ENCODE measurements around the gene MYO5A. TPM values are rescaled to one million over a fixed set of nuclear protein-coding genes. Genes with fewer than 3 reads are reported as not detected.
"Not testable (repeated sequence)": the region's sequence is repeated elsewhere in the genome, so short reads cannot be mapped to it uniquely, and the experiment has no call there.

The MYO5A gene
- total RNA-seq, result 10 to 100 TPM in 2 of 4 donors, 1 to 10 TPM in 2; 8.9 to 65.2 (median 12.7) TPM

DNA sequence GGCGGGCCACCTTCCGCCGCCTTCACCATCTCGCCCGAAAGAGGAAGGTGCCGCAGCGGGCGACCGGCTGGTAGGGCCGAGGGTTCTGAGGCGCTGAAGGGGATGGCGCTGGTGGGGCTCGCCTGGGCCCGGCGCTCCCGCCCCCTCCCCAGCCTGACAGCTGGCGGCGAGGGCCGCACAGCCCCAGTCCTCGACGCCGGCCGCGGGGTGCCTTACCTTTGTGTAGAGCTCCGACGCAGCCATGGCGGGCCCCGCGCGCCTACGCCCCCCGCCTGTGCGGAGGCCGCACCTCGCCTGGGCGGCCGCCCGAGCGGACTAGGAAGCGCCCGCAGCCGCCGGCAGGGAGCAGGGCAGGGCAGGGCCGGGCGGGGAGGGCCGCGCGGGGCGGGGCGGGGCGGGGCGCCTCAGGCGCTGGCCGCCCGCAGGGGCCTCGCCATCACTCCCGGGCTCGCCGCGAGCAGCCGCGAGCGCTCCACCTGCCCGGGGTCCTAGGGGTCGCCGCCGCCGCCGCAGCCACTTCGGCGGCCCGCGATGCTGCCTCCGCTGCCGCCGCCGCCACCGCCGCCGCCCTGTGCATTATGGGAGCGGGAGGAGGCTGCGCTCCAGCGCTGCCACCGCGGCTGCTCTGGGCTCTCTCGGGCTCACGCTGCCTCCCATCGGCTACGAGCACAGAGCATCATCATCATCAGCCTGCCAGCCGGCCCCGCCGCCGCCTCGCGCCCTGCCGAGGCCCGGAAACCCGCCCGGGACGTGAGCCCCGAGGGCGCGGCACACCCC is at the start of gene MYO5A:
TSS of gene MYO5A (minus strand) at position 317 of the 777 bp plus-strand sequence. CDS start at position 243, 74 bp downstream.
- no peaks in the 10 kb centered on the region for H3K9me3 ChIP-seq
- H3K27ac ChIP-seq, result peak within 1 kb of the TSS; percentile 69 to 92 (median 83)
- no peaks in the 10 kb centered on the region for H3K36me3 ChIP-seq
- peaks cover 0 to 4% of the 10 kb centered on the region in 2 donors for H3K27me3 ChIP-seq
- H3K4me1 ChIP-seq, result peaks cover 0 to 21% (median 2%) of the 10 kb centered on the region in 4 donors
- peak within 1 kb of the TSS; percentile 70 to 86 (median 76) for H3K4me3 ChIP-seq
- peak; percentile 75 to 90 (median 76) for DNase-seq
- TF ChIP-seq POLR2A (IDR thresholded peaks at IDR 0.05), result peak in 1 of 2 donors; percentile 25
- TF ChIP-seq, protein P1, sequence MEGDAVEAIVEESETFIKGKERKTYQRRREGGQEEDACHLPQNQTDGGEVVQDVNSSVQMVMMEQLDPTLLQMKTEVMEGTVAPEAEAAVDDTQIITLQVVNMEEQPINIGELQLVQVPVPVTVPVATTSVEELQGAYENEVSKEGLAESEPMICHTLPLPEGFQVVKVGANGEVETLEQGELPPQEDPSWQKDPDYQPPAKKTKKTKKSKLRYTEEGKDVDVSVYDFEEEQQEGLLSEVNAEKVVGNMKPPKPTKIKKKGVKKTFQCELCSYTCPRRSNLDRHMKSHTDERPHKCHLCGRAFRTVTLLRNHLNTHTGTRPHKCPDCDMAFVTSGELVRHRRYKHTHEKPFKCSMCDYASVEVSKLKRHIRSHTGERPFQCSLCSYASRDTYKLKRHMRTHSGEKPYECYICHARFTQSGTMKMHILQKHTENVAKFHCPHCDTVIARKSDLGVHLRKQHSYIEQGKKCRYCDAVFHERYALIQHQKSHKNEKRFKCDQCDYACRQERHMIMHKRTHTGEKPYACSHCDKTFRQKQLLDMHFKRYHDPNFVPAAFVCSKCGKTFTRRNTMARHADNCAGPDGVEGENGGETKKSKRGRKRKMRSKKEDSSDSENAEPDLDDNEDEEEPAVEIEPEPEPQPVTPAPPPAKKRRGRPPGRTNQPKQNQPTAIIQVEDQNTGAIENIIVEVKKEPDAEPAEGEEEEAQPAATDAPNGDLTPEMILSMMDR (IDR thresholded peaks at IDR 0.05), result peak in 3 of 6 experiments; percentile 3 to 39 (median 15)

DNA sequence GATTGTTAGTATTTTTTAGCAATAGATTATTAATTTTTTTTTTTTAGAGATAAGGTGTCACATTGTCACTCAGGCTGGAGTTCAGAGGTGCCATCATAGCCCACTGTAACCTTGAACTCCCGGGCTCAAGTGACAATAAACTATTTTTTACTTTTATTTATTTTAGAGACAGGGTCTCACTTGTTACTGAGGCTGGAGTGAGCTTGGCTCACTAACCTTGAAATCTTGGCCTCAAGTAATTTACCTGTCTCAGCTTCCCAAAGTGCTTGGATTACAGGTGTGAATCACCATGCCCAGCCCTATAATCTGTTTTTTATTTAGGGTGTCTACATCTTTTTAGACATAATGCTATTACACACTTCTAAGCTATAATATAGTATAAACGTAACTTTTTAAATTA is 48.0 kb upstream of the MYO5A start:
- no peaks in the 10 kb centered on the region for H3K4me1 ChIP-seq
- H3K9me3 ChIP-seq, result no peaks in the 10 kb centered on the region
- DNase-seq, result no peak
- no peaks in the 10 kb centered on the region for H3K27me3 ChIP-seq
- H3K27ac ChIP-seq, result no peak overlapping the region
- TF ChIP-seq, protein P1 (IDR thresholded peaks at IDR 0.05), result no peak
- no peak for TF ChIP-seq POLR2A (IDR thresholded peaks at IDR 0.05)
- peaks cover 0 to 9% (median 0%) of the 10 kb centered on the region in 3 donors for H3K36me3 ChIP-seq
- no peak overlapping the region for H3K4me3 ChIP-seq

DNA sequence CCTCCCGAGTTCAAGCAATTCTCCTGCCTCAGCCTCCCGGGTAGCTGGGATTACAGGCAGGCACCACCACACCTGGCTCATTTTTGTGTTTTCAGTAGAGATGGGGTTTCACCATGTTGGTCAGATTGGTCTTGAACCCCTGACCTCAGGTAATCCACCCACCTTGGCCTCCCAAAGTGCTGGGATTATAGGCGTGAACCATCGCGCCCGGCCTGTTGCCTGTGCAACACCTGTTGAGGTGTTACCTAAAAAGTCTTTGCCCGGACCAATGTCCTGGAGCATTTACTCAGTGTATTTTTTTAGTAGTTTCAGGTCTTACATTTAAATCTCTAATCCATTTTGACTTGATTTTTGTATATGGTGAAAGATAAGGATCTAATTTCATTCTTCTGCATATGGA is 46.9 kb upstream of the MYO5A start:
- H3K27me3 ChIP-seq, H3K9me3 ChIP-seq, DNase-seq, H3K36me3 ChIP-seq, H3K27ac ChIP-seq, H3K4me3 ChIP-seq, H3K4me1 ChIP-seq: not testable (repeated sequence)

DNA sequence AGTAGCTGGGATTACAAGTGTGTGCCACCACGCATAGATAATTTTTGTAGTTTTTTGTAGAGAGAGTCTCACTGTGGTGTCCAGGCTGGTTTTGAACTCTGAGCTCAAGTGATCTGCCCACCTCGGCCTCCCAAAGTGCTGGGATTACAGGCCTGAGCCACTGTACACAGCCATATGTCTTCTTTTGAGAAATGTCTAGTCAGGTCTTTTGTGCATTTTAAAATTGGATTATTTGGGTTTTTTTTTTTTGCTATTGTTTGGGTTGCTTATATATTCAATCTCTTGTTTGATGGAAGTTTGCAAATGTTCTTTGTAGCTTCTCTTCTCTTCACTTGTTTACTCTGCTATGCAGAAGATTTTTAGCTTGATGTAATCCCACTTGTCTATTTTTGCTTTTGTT is 46.4 kb upstream of the MYO5A start:
- no peak for TF ChIP-seq POLR2A (IDR thresholded peaks at IDR 0.05)
- TF ChIP-seq, protein P1 (IDR thresholded peaks at IDR 0.05), result no peak
- Histone ChIP-seq H3K9me3 (no peaks in the 10 kb centered on the region), H3K4me1 (no peaks in the 10 kb centered on the region), H3K27ac (no peak overlapping the region), H3K36me3 (no peaks in the 10 kb centered on the region), H3K4me3 (no peak overlapping the region), H3K27me3 (no peaks in the 10 kb centered on the region)
- no peak for DNase-seq

DNA sequence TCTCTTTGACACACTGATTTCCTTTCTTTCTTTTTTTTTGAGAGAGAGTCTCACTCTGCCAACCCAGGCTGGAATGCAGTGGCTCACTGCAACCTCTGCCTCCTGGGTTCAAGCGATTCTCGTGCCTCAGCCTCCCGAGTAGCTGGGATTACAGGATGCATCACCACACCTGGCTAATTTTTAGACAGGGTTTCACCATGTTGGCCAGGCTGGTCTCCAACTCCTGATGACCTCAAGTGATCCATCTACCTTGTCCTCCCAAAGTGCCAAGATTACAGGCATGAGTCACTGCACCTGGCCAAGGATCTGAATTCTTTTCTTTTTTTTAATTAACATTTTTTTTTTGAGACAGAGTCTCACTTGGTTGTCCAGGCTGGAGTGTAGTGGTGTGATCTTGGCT is 45.9 kb upstream of the MYO5A start:
- DNase-seq, H3K36me3 ChIP-seq, H3K9me3 ChIP-seq: not testable (repeated sequence)

DNA sequence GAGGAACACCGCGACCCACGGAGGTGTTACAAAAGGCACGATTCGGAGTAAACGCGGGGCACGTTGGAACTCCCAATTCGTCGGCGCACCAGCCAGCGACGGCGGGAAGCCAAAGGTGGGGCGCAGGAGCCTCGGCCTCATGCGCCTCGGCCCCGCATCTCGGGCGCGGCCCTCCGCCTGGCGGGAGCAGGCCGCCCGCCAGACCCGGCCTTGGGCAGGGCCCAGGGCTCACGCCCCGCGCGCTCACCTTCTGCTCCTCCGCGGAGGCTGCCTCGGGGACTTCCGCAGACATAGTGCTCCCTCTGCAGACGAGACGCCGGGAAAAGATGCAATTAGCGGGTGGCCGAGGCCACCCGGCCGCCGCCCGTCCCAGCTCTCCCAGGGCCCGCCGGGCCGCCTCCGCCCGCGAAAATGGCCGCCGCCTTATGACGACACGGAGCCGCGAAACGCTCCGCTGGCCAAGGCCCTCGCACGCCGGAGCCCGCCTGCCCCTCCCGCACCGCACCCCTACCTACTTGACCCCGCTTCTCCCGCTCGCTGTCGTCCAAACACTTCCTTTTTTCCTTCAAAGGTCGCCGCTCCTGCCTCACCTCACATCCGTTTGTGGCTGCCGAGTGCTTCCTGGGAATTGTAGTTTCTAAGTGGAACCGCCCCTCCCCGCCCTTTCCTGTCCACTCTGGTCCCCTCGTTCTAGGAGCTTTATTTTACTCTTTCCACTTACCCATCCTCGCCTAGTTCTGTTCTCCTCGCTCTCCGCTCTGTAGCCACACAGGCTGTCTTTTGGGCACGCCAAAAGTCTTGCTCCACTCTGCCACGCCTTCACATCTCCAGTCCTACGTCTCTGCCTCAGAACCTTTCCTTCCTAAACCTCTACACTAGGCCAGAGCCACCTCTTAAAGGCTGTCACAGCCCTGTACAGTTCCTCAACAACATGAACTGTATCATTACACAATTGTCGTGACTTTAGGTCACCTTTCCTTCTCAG is 40.2 kb upstream of the MYO5A start, which contains the start of gene ARPP19:
TSS of gene ARPP19 (minus strand) at position 430 of the 985 bp plus-strand sequence. CDS start at position 292, 138 bp downstream.
- H3K4me3 ChIP-seq, result peak within 1 kb of the TSS; percentile 52 to 85 (median 70)
- H3K27me3 ChIP-seq, result no peaks in the 10 kb centered on the region
- TF ChIP-seq, protein P1 (IDR thresholded peaks at IDR 0.05), result peak in 3 of 6 experiments; percentile 20 to 28 (median 23)
- TF ChIP-seq POLR2A (IDR thresholded peaks at IDR 0.05), result peak; percentile 65 to 72
- no peaks in the 10 kb centered on the region for H3K36me3 ChIP-seq
- H3K4me1 ChIP-seq, result peaks cover 0 to 32% (median 0%) of the 10 kb centered on the region in 4 donors
- H3K27ac ChIP-seq, result peak within 1 kb of the TSS; percentile 83 to 97 (median 94)
- no peaks in the 10 kb centered on the region for H3K9me3 ChIP-seq
- peak; percentile 91 to 96 (median 94) for DNase-seq

More for the DNA sequence above, 45.9 kb upstream of the MYO5A start:
- not testable (repeated sequence) for H3K27me3 ChIP-seq, H3K4me3 ChIP-seq, H3K4me1 ChIP-seq, H3K27ac ChIP-seq

Data from Peyer's patch (tissue), 4 donors.